D721Med (cell line): ENCODE results near the gene DIAPH1.

Experiments used
- DNase-seq: peaks from one replicate; pipeline ENCODE4 v3.0.0; 2011; ENCODE audit warnings: low spot score; ENCODE audit not compliant: insufficient read length
- FAIRE-seq: peaks from 2 replicates; lab custom pipeline; 2011; peaks lifted over from hg19 to GRCh38; lab: Jason Lieb, UNC
- TF ChIP-seq, protein P1 (sequence below): IDR thresholded peaks from 2 replicates; pipeline ENCODE4 v1.5.1; 2012; ENCODE audit warnings: mild to moderate bottlenecking, control low read depth; ENCODE audit not compliant: insufficient read depth; ENCODE audit errors: missing control alignments

Gene DIAPH1

DNA sequence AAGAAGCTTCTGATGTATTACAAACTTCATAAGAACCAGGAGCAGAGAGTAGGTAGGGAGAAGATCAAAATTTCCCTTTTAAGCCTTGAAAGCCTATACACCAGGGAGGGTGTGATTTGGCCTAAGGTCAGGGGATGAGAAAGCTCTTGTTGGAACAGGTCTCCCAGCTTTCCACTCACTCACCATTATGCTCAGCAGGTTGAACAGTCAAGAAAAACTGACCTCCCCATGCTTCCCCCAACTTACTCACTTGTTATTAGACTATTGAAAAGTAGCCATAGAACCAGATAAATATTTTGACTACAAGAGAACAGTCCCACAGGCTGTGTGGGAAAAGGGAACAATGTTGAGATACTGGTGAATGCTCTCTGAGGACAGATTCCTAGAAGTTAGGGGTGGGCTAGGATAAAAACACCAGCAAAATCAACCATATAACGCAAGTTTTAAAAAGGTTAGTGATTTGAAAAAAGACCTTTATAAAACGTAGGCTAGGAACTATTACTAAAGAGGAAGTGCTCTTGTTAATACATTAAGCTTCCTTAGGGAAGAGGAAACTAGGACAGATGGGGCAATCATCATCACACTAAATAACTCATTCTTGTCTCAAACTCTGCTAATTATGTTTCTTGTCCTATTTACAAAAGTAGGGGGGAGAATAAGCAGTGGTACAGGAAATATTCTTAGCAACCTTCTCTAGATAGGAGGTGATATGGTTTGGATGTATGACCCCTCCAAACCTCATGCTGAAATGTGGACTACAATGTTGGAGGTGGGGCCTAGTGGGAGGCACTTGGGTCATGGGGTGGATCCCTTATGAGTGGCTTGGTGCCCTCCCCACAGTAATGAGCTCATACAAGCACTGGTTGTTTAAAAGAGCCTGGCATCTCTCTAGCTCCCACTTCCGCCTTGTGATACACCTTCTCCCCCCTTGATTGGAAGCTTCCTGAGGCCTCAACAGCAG lies 98.9 kb downstream of the DIAPH1 start:
- TF ChIP-seq, protein P1, sequence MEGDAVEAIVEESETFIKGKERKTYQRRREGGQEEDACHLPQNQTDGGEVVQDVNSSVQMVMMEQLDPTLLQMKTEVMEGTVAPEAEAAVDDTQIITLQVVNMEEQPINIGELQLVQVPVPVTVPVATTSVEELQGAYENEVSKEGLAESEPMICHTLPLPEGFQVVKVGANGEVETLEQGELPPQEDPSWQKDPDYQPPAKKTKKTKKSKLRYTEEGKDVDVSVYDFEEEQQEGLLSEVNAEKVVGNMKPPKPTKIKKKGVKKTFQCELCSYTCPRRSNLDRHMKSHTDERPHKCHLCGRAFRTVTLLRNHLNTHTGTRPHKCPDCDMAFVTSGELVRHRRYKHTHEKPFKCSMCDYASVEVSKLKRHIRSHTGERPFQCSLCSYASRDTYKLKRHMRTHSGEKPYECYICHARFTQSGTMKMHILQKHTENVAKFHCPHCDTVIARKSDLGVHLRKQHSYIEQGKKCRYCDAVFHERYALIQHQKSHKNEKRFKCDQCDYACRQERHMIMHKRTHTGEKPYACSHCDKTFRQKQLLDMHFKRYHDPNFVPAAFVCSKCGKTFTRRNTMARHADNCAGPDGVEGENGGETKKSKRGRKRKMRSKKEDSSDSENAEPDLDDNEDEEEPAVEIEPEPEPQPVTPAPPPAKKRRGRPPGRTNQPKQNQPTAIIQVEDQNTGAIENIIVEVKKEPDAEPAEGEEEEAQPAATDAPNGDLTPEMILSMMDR: no peak
- no peak for FAIRE-seq
- no peak for DNase-seq

DNA sequence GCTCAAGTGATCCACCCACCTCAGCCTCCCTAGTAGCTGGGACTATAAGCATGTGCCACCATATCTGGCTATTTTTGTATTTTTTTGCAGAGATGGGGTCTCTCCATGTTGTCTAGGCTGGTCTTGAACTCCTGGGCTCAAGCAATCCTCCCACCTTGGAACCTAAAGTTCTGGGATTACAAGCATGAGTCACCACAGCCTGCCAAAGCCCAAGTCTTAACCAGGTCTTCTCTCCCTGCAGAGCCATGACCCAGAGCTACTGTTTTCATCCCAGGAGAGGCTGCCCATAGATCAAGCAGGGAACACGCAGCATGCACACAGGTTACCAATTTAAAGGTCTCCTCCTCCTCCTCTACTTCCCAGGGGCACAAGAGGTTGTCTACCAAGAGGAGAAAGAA lies 100.2 kb downstream of the DIAPH1 start:
- FAIRE-seq (no peak), DNase-seq (no peak)
- TF ChIP-seq, protein P1: no peak

DNA sequence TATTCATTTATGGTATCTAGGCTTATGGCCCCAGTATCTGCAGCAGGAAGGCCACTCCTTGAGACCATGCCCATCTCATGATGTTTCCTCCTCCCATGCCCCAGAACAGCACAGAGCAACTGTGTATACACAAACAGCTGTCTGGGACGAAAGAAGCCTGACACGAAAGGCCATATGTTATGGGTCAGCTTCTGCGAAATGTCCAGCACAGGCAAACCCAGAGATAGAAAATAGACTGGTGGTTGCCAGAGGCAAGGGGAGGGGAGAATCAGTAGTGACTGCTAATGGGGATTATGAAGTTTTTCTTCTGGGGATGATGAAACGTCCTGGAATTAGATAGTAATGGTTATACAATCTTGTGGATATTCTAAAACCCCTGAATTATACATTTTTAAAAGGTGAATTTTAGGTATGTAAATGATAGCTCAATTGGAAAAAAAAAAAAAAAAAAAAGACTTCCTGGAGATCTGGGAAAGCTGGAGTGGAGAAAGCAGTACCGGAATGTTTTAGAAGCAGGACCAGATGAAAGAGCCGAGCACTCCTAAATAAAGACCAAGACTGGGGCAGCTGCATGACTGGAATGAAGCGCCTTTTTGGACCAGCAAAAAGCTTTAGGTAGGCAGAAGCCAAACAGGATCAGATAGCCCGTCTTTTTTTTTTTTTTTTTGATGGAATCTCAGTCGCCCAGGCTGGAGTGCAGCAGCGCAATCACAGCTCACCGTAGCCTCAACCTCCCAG lies 100.8 kb downstream of the DIAPH1 start:
- FAIRE-seq: no peak
- TF ChIP-seq, protein P1: no peak
- no peak for DNase-seq

DNA sequence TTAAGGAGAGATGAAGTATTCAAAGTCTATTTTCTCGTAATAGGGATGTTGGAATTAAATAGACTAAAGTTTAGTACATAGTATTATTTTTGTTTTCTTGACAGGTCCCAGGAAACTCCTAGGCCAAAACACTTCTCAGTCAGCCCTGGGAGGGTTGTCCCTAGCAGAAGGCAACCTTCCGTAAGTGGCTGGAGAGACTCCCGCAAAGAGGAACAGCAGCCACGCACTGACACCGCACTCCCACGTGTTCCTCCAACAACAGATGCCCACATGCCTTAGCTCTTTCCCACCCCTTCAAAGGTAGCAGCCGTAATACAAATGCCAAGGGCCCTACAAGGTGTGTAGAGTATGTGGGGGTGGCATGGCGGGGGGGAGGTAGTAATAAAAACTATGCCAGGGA lies 101.5 kb downstream of the DIAPH1 start:
- DNase-seq: no peak
- FAIRE-seq: no peak
- TF ChIP-seq, protein P1: no peak

DNA sequence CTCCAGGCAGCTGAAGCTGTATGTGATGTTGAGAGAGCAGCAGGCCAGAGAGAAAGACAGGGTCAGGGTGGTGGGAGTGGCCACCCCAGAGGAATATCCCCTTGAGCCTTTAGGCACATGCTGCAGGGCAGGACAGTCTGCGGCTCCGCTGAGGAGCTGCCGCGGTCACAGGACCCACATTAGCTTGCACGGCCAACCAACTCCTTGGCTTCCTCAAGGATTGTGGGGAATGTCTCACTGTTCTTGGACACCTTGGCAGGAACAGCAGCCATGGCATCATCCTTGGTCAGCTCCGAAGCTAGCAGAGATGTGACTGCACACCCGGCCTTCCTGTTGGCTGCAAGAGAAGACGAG lies 102.2 kb downstream of the DIAPH1 start:
- TF ChIP-seq, protein P1: no peak
- FAIRE-seq: no peak
- no peak for DNase-seq

DNA sequence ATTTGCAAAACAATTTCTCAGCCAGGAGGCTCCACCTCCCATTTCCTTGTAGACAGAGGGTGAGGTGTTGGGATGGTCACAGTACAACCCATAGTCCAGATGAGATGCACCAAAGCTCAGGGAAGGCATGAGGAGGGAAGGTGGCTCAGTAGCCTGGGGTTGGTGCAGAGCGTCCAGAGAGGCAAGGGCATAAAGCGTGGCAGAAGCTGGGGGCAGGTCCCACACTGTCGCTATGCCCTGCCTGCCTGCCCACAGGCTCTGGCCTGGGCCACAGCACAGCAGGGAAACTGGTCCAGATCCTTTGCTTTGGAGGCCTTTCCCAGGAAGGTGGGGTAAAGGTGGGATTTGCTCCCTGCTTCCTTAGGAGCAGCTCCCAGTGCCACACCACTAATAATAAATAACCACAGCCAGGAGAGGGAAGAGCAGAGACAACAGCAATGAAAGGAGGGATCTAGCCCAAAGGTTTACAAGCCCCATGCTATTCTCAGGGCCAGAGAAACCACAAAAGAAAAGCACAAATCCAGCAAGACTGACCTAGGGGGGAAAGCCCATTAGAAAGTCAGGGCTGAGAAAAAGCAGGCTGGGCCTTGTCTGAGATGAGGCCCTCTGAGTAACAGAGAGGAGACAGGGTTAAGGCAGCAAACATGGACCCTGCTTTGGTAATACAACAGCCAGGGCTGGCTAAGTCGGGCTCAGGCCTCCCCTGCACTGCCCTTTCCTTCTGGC lies 102.7 kb downstream of the DIAPH1 start:
- no peak for DNase-seq
- TF ChIP-seq, protein P1: no peak
- FAIRE-seq: no peak
